HEK293 (cell line): ENCODE data around the gene NCOA7.

ENCODE experiments used
- GLI2 ChIP-seq: fragments of 450-650 bp; formaldehyde crosslinking; IDR thresholded peaks from 2 replicates; pipeline ENCODE4; 2017; ENCODE audit warnings: missing biosample characterization, missing genetic modification characterization, low read depth, borderline replicate concordance
- GLIS1 ChIP-seq: fragments of 450-650 bp; formaldehyde crosslinking; IDR thresholded peaks from 2 replicates; pipeline ENCODE4 v1.5.1; 2016; ENCODE audit warnings: missing biosample characterization, missing genetic modification characterization
- IKZF3 ChIP-seq: fragments of 450-650 bp; IDR thresholded peaks from 2 replicates; pipeline ENCODE4 v1.5.0; 2018; ENCODE audit warnings: missing biosample characterization, mild to moderate bottlenecking, missing genetic modification characterization, moderate library complexity
- PRDM1 ChIP-seq: fragments of 450-650 bp; formaldehyde crosslinking; IDR thresholded peaks from 2 replicates; pipeline ENCODE4; 2016; ENCODE audit warnings: missing biosample characterization, missing genetic modification characterization
- SALL2 ChIP-seq: fragments of 450-650 bp; formaldehyde crosslinking; IDR thresholded peaks from 2 replicates; pipeline ENCODE4 v1.5.0; 2017; ENCODE audit warnings: missing biosample characterization, mild to moderate bottlenecking, missing genetic modification characterization, borderline replicate concordance
- SCRT2 ChIP-seq: fragments of 450-650 bp; formaldehyde crosslinking; IDR thresholded peaks from 2 replicates; pipeline ENCODE4 v1.5.1; 2016; ENCODE audit warnings: missing biosample characterization, missing genetic modification characterization
- SP2 ChIP-seq: fragments of 450-650 bp; formaldehyde crosslinking; IDR thresholded peaks from 2 replicates; pipeline ENCODE4 v1.5.1; 2016; ENCODE audit warnings: missing biosample characterization, missing genetic modification characterization
- SP3 ChIP-seq: fragments of 450-650 bp; formaldehyde crosslinking; IDR thresholded peaks from 2 replicates; pipeline ENCODE4 v1.5.1; 2016; ENCODE audit warnings: missing biosample characterization, missing genetic modification characterization
- YY2 ChIP-seq: fragments of 450-650 bp; formaldehyde crosslinking; IDR thresholded peaks from 2 replicates; pipeline ENCODE4 v1.5.1; 2016; ENCODE audit warnings: missing biosample characterization, missing genetic modification characterization
- ZNF132 ChIP-seq: fragments of 450-650 bp; formaldehyde crosslinking; IDR thresholded peaks from 2 replicates; pipeline ENCODE4 v1.5.1; 2017; ENCODE audit warnings: missing biosample characterization, missing genetic modification characterization, borderline replicate concordance
- ZNF16 ChIP-seq: fragments of 450-650 bp; formaldehyde crosslinking; IDR thresholded peaks from 2 replicates; pipeline ENCODE4 v1.5.1; 2016; ENCODE audit warnings: low read depth, missing biosample characterization, missing genetic modification characterization
- ZNF174 ChIP-seq: fragments of 450-650 bp; formaldehyde crosslinking; IDR thresholded peaks from 2 replicates; pipeline ENCODE4 v1.5.0; 2017; ENCODE audit warnings: missing biosample characterization, mild to moderate bottlenecking, missing genetic modification characterization
- ZNF221 ChIP-seq: fragments of 450-650 bp; formaldehyde crosslinking; IDR thresholded peaks from 2 replicates; pipeline ENCODE4 v1.5.1; 2017; ENCODE audit warnings: missing biosample characterization, missing genetic modification characterization, borderline replicate concordance
- ZNF341 ChIP-seq: fragments of 450-650 bp; formaldehyde crosslinking; IDR thresholded peaks from 2 replicates; pipeline ENCODE4; 2016; ENCODE audit warnings: low read depth, missing biosample characterization, missing genetic modification characterization
- ZNF350 ChIP-seq: fragments of 450-650 bp; formaldehyde crosslinking; IDR thresholded peaks from 2 replicates; pipeline ENCODE4 v1.5.0; 2017; ENCODE audit warnings: missing biosample characterization, mild to moderate bottlenecking, missing genetic modification characterization
- ZNF555 ChIP-seq: fragments of 450-650 bp; formaldehyde crosslinking; conservative IDR thresholded peaks from 2 replicates; pipeline ENCODE4 v1.5.1; 2017; ENCODE audit warnings: missing biosample characterization, mild to moderate bottlenecking, missing genetic modification characterization, inconsistent platforms
- ZNF626 ChIP-seq: fragments of 450-650 bp; sonication (Bioruptor Pico); formaldehyde crosslinking; IDR thresholded peaks from 2 replicates; pipeline ENCODE4 v1.5.1; 2018; ENCODE audit warnings: missing biosample characterization, missing genetic modification characterization, inconsistent platforms
- ZNF654 ChIP-seq: fragments of 450-650 bp; formaldehyde crosslinking; IDR thresholded peaks from 2 replicates; pipeline ENCODE4 v1.5.1; 2016; ENCODE audit warnings: low read depth, missing biosample characterization, missing genetic modification characterization
- ZNF664 ChIP-seq: fragments of 450-650 bp; formaldehyde crosslinking; IDR thresholded peaks from 2 replicates; pipeline ENCODE4 v1.5.1; 2016; ENCODE audit warnings: missing biosample characterization, missing genetic modification characterization
- ZNF670 ChIP-seq: fragments of 450-650 bp; formaldehyde crosslinking; IDR thresholded peaks from 2 replicates; pipeline ENCODE4 v1.5.1; 2016; ENCODE audit warnings: missing biosample characterization, missing genetic modification characterization, low read depth
- ZNF747 ChIP-seq: fragments of 450-650 bp; formaldehyde crosslinking; IDR thresholded peaks from 2 replicates; pipeline ENCODE4 v1.5.1; 2016; ENCODE audit warnings: missing biosample characterization, missing genetic modification characterization
- TF ChIP-seq, protein P1 (sequence below): fragments of 450-650 bp; formaldehyde crosslinking; IDR thresholded peaks from 2 replicates; pipeline ENCODE4 v1.5.1; 2017; ENCODE audit warnings: missing biosample characterization, missing genetic modification characterization
- TF ChIP-seq, protein P2 (sequence below): fragments of 450-650 bp; formaldehyde crosslinking; IDR thresholded peaks from 2 replicates; pipeline ENCODE4 v1.5.1; 2016; ENCODE audit warnings: missing biosample characterization, missing genetic modification characterization
- TF ChIP-seq, protein P3 (sequence below): fragments of 450-650 bp; formaldehyde crosslinking; IDR thresholded peaks from 2 replicates; pipeline ENCODE4 v1.5.1; 2016; ENCODE audit warnings: missing biosample characterization, missing genetic modification characterization
- TF ChIP-seq, protein P4 (sequence below): fragments of 450-650 bp; formaldehyde crosslinking; IDR thresholded peaks from 2 replicates; pipeline ENCODE4 v1.5.1; 2016; ENCODE audit warnings: missing biosample characterization, missing genetic modification characterization
- TF ChIP-seq, protein P5 (sequence below): fragments of 450-650 bp; formaldehyde crosslinking; optimal IDR thresholded peaks from 2 replicates; pipeline ENCODE3; 2016; ENCODE audit warnings: missing biosample characterization, mild to moderate bottlenecking, missing genetic modification characterization
- TF ChIP-seq, protein P6 (sequence below): fragments of 450-650 bp; formaldehyde crosslinking; IDR thresholded peaks from 2 replicates; pipeline ENCODE4 v1.5.1; 2017; ENCODE audit warnings: missing biosample characterization, missing genetic modification characterization
- TF ChIP-seq, protein P7 (sequence below): fragments of 450-650 bp; formaldehyde crosslinking; IDR thresholded peaks from 2 replicates; pipeline ENCODE4 v1.5.1; 2016; ENCODE audit warnings: missing biosample characterization, missing genetic modification characterization, low read depth

The NCOA7 gene

DNA sequence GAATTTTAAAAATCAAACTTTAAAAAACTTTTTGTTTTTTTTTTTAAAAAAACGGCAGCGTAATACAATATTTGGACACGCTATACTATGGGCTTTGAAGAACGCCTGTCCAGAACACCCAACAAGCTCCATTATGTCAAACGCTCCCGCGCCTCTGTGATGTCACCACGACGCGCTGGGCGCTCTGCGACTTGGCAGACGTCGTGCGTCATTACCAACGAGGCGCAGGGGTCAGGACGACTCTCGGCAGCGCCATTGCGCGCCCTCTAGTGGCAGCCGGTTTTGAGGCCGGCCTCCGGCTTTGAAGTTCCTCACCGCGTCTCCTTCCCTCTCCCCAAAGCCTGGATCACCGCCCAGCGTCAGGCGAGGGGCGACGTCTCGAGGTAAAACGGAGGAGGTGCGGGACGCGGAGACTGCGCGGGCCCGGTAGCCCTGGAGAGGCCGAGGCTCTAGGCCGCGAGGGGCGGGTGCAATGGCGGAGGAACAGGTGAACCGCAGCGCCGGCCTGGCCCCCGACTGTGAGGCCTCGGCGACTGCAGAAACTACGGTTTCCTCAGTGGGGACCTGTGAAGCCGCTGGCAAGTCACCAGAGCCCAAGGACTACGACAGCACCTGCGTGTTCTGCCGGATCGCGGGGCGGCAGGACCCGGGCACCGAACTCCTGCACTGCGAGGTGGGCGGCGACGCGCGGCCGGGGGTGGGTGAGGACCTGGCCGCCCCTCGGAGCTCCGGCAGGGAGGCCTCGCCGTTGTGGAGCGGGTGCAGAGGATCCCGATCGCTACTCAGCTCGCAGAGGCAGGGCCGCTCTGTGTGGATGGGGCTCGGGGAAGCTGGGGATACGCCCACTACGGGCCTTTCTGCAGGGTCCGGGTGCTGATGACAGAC lies 166.0 kb downstream of the NCOA7 start, which contains the start of gene HINT3 (continued):
- TF ChIP-seq, protein P1, sequence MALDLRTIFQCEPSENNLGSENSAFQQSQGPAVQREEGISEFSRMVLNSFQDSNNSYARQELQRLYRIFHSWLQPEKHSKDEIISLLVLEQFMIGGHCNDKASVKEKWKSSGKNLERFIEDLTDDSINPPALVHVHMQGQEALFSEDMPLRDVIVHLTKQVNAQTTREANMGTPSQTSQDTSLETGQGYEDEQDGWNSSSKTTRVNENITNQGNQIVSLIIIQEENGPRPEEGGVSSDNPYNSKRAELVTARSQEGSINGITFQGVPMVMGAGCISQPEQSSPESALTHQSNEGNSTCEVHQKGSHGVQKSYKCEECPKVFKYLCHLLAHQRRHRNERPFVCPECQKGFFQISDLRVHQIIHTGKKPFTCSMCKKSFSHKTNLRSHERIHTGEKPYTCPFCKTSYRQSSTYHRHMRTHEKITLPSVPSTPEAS (tag by site-specific recombination): peak; percentile 48; the same call in 1 of the 2 replicates
- TF ChIP-seq ZNF221 (tag by site-specific recombination) (no peak), ZNF555 (no peak), PRDM1 (tag by site-specific recombination) (no peak), ZNF350 (tag by site-specific recombination) (no peak), ZNF16 (tag by site-specific recombination) (0 out of 2 replicates have a peak, but pooled peaks have one; percentile 11), SCRT2 (tag by site-specific recombination) (peak; percentile 98), SP2 (tag by site-specific recombination) (peak; percentile 61), GLI2 (tag by site-specific recombination) (no peak), GLIS1 (peak; percentile 29; the same call in 1 of the 2 replicates), ZNF747 (tag by site-specific recombination) (no peak), IKZF3 (tag by site-specific recombination) (peak; percentile 68), YY2 (tag by site-specific recombination) (peak; percentile 91), SALL2 (tag by site-specific recombination) (no peak), ZNF341 (tag by site-specific recombination) (no peak; the same call in 1 of the 2 replicates), ZNF664 (no peak), ZNF654 (tag by site-specific recombination) (peak; percentile 66), SP3 (tag by site-specific recombination) (peak; percentile 55; the same call in 1 of the 2 replicates), ZNF174 (tag by site-specific recombination) (no peak), ZNF670 (tag by site-specific recombination) (no peak), ZNF132 (no peak), ZNF626 (tag by site-specific recombination) (no peak)
- TF ChIP-seq, protein P2, sequence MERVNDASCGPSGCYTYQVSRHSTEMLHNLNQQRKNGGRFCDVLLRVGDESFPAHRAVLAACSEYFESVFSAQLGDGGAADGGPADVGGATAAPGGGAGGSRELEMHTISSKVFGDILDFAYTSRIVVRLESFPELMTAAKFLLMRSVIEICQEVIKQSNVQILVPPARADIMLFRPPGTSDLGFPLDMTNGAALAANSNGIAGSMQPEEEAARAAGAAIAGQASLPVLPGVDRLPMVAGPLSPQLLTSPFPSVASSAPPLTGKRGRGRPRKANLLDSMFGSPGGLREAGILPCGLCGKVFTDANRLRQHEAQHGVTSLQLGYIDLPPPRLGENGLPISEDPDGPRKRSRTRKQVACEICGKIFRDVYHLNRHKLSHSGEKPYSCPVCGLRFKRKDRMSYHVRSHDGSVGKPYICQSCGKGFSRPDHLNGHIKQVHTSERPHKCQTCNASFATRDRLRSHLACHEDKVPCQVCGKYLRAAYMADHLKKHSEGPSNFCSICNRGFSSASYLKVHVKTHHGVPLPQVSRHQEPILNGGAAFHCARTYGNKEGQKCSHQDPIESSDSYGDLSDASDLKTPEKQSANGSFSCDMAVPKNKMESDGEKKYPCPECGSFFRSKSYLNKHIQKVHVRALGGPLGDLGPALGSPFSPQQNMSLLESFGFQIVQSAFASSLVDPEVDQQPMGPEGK (tag by site-specific recombination): peak; percentile 81
- TF ChIP-seq, protein P3, sequence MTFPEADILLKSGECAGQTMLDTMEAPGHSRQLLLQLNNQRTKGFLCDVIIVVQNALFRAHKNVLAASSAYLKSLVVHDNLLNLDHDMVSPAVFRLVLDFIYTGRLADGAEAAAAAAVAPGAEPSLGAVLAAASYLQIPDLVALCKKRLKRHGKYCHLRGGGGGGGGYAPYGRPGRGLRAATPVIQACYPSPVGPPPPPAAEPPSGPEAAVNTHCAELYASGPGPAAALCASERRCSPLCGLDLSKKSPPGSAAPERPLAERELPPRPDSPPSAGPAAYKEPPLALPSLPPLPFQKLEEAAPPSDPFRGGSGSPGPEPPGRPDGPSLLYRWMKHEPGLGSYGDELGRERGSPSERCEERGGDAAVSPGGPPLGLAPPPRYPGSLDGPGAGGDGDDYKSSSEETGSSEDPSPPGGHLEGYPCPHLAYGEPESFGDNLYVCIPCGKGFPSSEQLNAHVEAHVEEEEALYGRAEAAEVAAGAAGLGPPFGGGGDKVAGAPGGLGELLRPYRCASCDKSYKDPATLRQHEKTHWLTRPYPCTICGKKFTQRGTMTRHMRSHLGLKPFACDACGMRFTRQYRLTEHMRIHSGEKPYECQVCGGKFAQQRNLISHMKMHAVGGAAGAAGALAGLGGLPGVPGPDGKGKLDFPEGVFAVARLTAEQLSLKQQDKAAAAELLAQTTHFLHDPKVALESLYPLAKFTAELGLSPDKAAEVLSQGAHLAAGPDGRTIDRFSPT (tag by site-specific recombination): peak; percentile 77
- TF ChIP-seq, protein P4, sequence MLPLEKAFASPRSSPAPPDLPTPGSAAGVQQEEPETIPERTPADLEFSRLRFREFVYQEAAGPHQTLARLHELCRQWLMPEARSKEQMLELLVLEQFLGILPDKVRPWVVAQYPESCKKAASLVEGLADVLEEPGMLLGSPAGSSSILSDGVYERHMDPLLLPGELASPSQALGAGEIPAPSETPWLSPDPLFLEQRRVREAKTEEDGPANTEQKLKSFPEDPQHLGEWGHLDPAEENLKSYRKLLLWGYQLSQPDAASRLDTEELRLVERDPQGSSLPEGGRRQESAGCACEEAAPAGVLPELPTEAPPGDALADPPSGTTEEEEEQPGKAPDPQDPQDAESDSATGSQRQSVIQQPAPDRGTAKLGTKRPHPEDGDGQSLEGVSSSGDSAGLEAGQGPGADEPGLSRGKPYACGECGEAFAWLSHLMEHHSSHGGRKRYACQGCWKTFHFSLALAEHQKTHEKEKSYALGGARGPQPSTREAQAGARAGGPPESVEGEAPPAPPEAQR (tag by site-specific recombination): no peak
- TF ChIP-seq, protein P5, sequence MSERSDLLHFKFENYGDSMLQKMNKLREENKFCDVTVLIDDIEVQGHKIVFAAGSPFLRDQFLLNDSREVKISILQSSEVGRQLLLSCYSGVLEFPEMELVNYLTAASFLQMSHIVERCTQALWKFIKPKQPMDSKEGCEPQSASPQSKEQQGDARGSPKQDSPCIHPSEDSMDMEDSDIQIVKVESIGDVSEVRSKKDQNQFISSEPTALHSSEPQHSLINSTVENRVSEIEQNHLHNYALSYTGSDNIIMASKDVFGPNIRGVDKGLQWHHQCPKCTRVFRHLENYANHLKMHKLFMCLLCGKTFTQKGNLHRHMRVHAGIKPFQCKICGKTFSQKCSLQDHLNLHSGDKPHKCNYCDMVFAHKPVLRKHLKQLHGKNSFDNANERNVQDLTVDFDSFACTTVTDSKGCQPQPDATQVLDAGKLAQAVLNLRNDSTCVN (tag by site-specific recombination): peak; percentile 94
- TF ChIP-seq, protein P6, sequence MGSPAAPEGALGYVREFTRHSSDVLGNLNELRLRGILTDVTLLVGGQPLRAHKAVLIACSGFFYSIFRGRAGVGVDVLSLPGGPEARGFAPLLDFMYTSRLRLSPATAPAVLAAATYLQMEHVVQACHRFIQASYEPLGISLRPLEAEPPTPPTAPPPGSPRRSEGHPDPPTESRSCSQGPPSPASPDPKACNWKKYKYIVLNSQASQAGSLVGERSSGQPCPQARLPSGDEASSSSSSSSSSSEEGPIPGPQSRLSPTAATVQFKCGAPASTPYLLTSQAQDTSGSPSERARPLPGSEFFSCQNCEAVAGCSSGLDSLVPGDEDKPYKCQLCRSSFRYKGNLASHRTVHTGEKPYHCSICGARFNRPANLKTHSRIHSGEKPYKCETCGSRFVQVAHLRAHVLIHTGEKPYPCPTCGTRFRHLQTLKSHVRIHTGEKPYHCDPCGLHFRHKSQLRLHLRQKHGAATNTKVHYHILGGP (tag by site-specific recombination): no peak
- TF ChIP-seq, protein P7, sequence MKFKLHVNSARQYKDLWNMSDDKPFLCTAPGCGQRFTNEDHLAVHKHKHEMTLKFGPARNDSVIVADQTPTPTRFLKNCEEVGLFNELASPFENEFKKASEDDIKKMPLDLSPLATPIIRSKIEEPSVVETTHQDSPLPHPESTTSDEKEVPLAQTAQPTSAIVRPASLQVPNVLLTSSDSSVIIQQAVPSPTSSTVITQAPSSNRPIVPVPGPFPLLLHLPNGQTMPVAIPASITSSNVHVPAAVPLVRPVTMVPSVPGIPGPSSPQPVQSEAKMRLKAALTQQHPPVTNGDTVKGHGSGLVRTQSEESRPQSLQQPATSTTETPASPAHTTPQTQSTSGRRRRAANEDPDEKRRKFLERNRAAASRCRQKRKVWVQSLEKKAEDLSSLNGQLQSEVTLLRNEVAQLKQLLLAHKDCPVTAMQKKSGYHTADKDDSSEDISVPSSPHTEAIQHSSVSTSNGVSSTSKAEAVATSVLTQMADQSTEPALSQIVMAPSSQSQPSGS (tag by site-specific recombination): peak; percentile 96
